HepG2 (cell line): ENCODE data around the gene SPATA46. TPM values are rescaled to one million over a fixed set of nuclear protein-coding genes. Genes with fewer than 3 reads are reported as not detected.
"Not testable (repeated sequence)": the region's sequence is repeated elsewhere in the genome, so short reads cannot be mapped to it uniquely, and the experiment has no call there.

ENCODE experiments used
- ATAC-seq: fragments of 200-7000 bp; cut with Tn5 transposase; 3 replicates; pipeline ENCODE4 v1.9.1; 2020; ENCODE audit warnings: mild to moderate bottlenecking, moderate library complexity
- BruUV-seq: library from RNA; stranded (reverse); fragments of 400-500 nt; replicated peaks from 2 replicates; lab custom pipeline; 2021; lab: Mats Ljungman, UMichigan
- CTCF ChIA-PET: fragments of 300-600 bp; formaldehyde crosslinking; extraction: SDS; loops from one replicate; lab custom pipeline; 2021; ENCODE audit warnings: low total read pairs, inconsistent platforms, low intra/inter-chr PET ratio; lab: Yijun Ruan, JAX
- POLR2A ChIA-PET: fragments of 350-600 bp; sonication (Branson Sonifier 250); formaldehyde crosslinking; loops from one replicate; lab custom pipeline; 2020; ENCODE audit warnings: antibody characterized with exemption, inconsistent platforms; lab: Yijun Ruan, JAX
- DNase-seq: peaks from one replicate; pipeline ENCODE4 v3.0.0-alpha.2; 2015; ENCODE audit warnings: low spot score
- FAIRE-seq: peaks from 3 replicates; lab custom pipeline; 2011; peaks lifted over from hg19 to GRCh38; lab: Jason Lieb, UNC
- H2AFZ ChIP-seq: one replicate; pipeline ENCODE4 v1.6.1; 2011; ENCODE audit warnings: low read length, inconsistent platforms
- H3K27ac ChIP-seq: fragments of 300-600 bp; 3 replicates; pipeline ENCODE4 v1.8.0; 2011; ENCODE audit warnings: mixed run types, mild to moderate bottlenecking, mixed read lengths, low read length, inconsistent platforms; ENCODE audit not compliant: insufficient read depth; ENCODE audit errors: extremely low read length
- H3K27me3 ChIP-seq, 2 experiments: fragments of 200-600 bp in 1 of 2; 2 replicates in 1 of 2; 3 replicates in 1 of 2; pipeline versions ENCODE4 v1.6.0 to v1.8.0; 2011; ENCODE audit warnings: low read length in 2 of 2, mild to moderate bottlenecking in 2 of 2, moderate library complexity in 2 of 2, inconsistent platforms in 1 of 2; ENCODE audit not compliant: insufficient read depth in 2 of 2, control insufficient read depth in 1 of 2
- H3K36me3 ChIP-seq, 2 experiments: fragments of 200-600 bp in 1 of 2; replicated peaks in 1 of 2; 2 replicates in 1 of 2; 3 replicates in 1 of 2; pipeline versions ENCODE4 v1.5.1 to v1.8.0; 2011; ENCODE audit warnings: low read length in 2 of 2, inconsistent platforms in 1 of 2; ENCODE audit not compliant: insufficient read depth in 2 of 2, control insufficient read depth in 1 of 2
- H3K4me1 ChIP-seq: 2 replicates; pipeline ENCODE4 v1.5.1; 2012; ENCODE audit warnings: low read length, inconsistent platforms; ENCODE audit not compliant: insufficient read depth
- H3K4me2 ChIP-seq: 2 replicates; pipeline ENCODE4 v1.6.0; 2011; ENCODE audit warnings: low read depth, low read length, inconsistent platforms
- H3K4me3 ChIP-seq, 3 experiments: fragments of 200-600 bp in 1 of 3; sonication (generic), shearing (Covaris generic) in 1 of 3; replicated peaks in 1 of 3; 2 replicates each; pipeline ENCODE4 v1.5.1; 2011 to 2016; ENCODE audit warnings: low read length in 3 of 3, inconsistent platforms in 2 of 3, low read depth in 2 of 3, mild to moderate bottlenecking in 2 of 3, control low read depth in 1 of 3, mixed read lengths in 1 of 3; ENCODE audit not compliant: insufficient read depth in 1 of 3
- H3K79me2 ChIP-seq: one replicate; pipeline ENCODE4 v1.6.1; 2011; ENCODE audit warnings: low read length, inconsistent platforms; ENCODE audit not compliant: insufficient read depth
- H3K9ac ChIP-seq: 2 replicates; pipeline ENCODE4 v1.6.0; 2011; ENCODE audit warnings: mild to moderate bottlenecking, low read depth, low read length, inconsistent platforms; ENCODE audit not compliant: insufficient read depth
- H3K9me3 ChIP-seq: 2 replicates; pipeline ENCODE4 v1.5.1; 2012; ENCODE audit warnings: mild to moderate bottlenecking, low read length
- H4K20me1 ChIP-seq: 2 replicates; pipeline ENCODE4 v1.6.0; 2011; ENCODE audit warnings: inconsistent platforms, mild to moderate bottlenecking, low read length, moderate library complexity; ENCODE audit not compliant: insufficient read depth
- EP300 ChIP-seq, 3 experiments: sonication (generic) in 1 of 3; formaldehyde crosslinking in 1 of 3; IDR thresholded peaks; 2 replicates each; pipeline versions ENCODE4 v1.5.1 to v1.6.1; 2011 to 2020; ENCODE audit warnings: low read depth in 2 of 3, low read length in 2 of 3, borderline replicate concordance in 1 of 3, improper control_type of control experiment in 1 of 3, mild to moderate bottlenecking in 1 of 3, missing genetic modification reagents in 1 of 3, moderate library complexity in 1 of 3
- MAFK ChIP-seq, 2 experiments: IDR thresholded peaks in 1 of 2; conservative IDR thresholded peaks in 1 of 2; 2 replicates each; pipeline ENCODE4 v1.6.1; 2011; ENCODE audit warnings: improper control_type of control experiment in 2 of 2, low read length in 2 of 2
- WGBS: methylation state at CpG from one replicate; pipeline ENCODE4 v1.1.6; 2017; ENCODE audit warnings: low lambda C conversion rate; 5-methylcytosine and 5-hydroxymethylcytosine counted together
- in situ Hi-C: cut with HindIII; loops from 2 replicates; pipeline ENCODE4 v1.10.0; 2017; ENCODE audit warnings: low pct_unique_long_range_greater_than_20kb; ENCODE audit not compliant: extremely low pct_ligation_motif_present
- intact Hi-C: fragments of 100-400 bp; cut with micrococcal nuclease; formaldehyde crosslinking; loops from one replicate; pipeline ENCODE4 v1.10.0; 2022; ENCODE audit not compliant: unreplicated experiment
- polyA plus RNA-seq, 8 experiments: library from polyadenylated mRNA; depleted of rRNA in 3 of 8; stranded (reverse) in 7 of 8; unstranded in 1 of 8; fragments of >200 nt; fragmentation: Illumina TruSeq in 4 of 8; extraction: Trizol in 4 of 8; gene quantifications; 2 replicates each; pipeline versions ENCODE4 v1.2.1 to v1.2.3, GENCODE V29; 2011 to 2016; ENCODE audit warnings: low read depth in 4 of 8, missing spikeins in 1 of 8, mixed read lengths in 1 of 8; ENCODE audit not compliant: insufficient read depth in 1 of 8
- total RNA-seq, 5 experiments: library from RNA; depleted of rRNA; stranded (reverse); fragments of >200 nt; fragmentation: Illumina TruSeq; extraction: Trizol; gene quantifications; 2 replicates each; pipeline ENCODE4 v1.2.3, GENCODE V29; 2016; ENCODE audit warnings: low read depth in 1 of 5
- TF ChIP-seq, protein P1 (sequence below): sonication (generic); formaldehyde crosslinking; IDR thresholded peaks from 2 replicates; pipeline ENCODE4 v1.4.0; 2020; ENCODE audit warnings: missing genetic modification reagents

The SPATA46 gene
- total and polyA plus RNA-seq, 2 of the 13 experiments (the other 11 are each of a cell fraction or from before 2014, with no cell fraction given), result not detected

DNA sequence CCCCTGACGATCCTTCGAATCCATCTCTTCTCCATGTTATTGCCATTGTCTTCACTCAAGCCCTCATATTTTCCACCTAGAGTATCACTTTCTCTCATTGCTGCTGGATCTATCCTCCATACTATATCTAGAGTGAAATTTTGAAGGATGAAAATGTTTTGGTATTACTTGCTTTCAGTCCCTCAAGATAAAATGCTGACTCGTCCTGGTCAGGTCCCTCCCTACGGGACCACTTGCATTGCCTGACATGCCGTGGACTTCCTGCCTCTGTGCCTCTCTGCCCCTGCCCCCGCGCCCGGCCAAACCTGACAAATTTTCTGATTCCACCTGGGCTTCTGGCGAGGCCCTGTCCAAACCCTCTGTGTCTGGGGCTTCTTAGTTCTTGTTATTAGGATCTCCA lies 23.6 kb downstream of the SPATA46 start:
- CTCF ChIA-PET, result no interaction called here
- Histone ChIP-seq H3K9ac (no peak overlapping the region), H3K36me3 (peaks cover 14 to 55% of the 10 kb centered on the region in 2 experiments; a peak in 4 of 5 replicates), H4K20me1 (no peaks in the 10 kb centered on the region), H3K4me3 (no peak overlapping the region), H3K27me3 (no peaks in the 10 kb centered on the region), H3K27ac (no peak overlapping the region), H3K79me2 (no peaks in the 10 kb centered on the region), H3K9me3 (no peaks in the 10 kb centered on the region), H3K4me2 (no peak overlapping the region), H3K4me1 (no peaks in the 10 kb centered on the region), H2AFZ (no peak overlapping the region)
- ATAC-seq (no peak), FAIRE-seq (no peak), DNase-seq (no peak)
- POLR2A ChIA-PET, result no interaction called here
- WGBS, result 96% methylated on average over 9 of the region's 9 CpGs
- TF ChIP-seq, protein P1, sequence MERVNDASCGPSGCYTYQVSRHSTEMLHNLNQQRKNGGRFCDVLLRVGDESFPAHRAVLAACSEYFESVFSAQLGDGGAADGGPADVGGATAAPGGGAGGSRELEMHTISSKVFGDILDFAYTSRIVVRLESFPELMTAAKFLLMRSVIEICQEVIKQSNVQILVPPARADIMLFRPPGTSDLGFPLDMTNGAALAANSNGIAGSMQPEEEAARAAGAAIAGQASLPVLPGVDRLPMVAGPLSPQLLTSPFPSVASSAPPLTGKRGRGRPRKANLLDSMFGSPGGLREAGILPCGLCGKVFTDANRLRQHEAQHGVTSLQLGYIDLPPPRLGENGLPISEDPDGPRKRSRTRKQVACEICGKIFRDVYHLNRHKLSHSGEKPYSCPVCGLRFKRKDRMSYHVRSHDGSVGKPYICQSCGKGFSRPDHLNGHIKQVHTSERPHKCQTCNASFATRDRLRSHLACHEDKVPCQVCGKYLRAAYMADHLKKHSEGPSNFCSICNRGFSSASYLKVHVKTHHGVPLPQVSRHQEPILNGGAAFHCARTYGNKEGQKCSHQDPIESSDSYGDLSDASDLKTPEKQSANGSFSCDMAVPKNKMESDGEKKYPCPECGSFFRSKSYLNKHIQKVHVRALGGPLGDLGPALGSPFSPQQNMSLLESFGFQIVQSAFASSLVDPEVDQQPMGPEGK (CRISPR knock-in tag), result no peak
- TF ChIP-seq EP300 (IDR thresholded peaks at IDR 0.05; ENCODE audit: low read depth in 2 of 2, low read length in 2 of 2), result no peak
- TF ChIP-seq EP300 (CRISPR knock-in tag; IDR thresholded peaks at IDR 0.05; ENCODE audit: borderline replicate concordance), result no peak
- peak in 1 of 2 experiments; percentile 10; a peak in 1 of 4 replicates for TF ChIP-seq MAFK (conservative IDR thresholded peaks at IDR 0.05 in 1 of 2, IDR thresholded peaks at IDR 0.05 in 1 of 2; ENCODE audit: low read length in 2 of 2)
- no TSS peak for BruUV-seq
- in situ Hi-C loops, result no loop called here
- intact Hi-C loops, result no loop called here

DNA sequence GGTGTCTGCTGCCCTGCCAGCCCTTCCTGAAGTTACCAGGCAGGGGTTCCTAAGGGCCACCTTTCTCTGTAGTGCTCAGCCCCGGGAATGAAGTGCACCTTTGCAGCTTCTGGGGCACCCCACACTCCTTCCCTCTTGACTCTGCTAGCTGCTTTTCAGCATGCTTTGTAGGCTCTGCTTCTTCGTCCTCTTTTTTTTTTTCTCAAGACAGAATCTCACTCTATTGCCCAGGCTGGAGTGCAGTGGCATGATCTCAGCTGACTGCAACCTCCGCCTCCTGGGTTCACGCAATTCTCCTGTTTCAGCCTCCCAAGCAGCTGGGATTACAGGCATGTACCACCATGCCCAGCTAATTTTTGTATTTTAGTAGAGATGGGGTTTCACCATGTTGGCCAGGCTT lies 24.8 kb downstream of the SPATA46 start:
- H3K4me3 ChIP-seq, H3K4me2 ChIP-seq, DNase-seq, FAIRE-seq, BruUV-seq, H4K20me1 ChIP-seq, in situ Hi-C loops, H2AFZ ChIP-seq, H3K9me3 ChIP-seq, H3K27me3 ChIP-seq, H3K4me1 ChIP-seq, H3K27ac ChIP-seq, H3K9ac ChIP-seq, intact Hi-C loops, CTCF ChIA-PET, POLR2A ChIA-PET, H3K79me2 ChIP-seq, ATAC-seq: not testable (repeated sequence)
- 93% methylated on average over 3 of the region's 4 CpGs for WGBS
- peaks cover 18 to 47% of the 10 kb centered on the region in 2 experiments; a peak in 4 of 5 replicates for H3K36me3 ChIP-seq
